Esophagus squamous epithelium (tissue), 4 donors: ENCODE measurements around the gene GFRA1.

Experiments
- POLR2A ChIP-seq, 4 donors: fragments of 450-650 bp; IDR thresholded peaks; one replicate each; pipeline ENCODE4 v1.6.1; 2017; ENCODE audit warnings: antibody characterized with exemption in 4 of 4, mild to moderate bottlenecking in 4 of 4, moderate library complexity in 3 of 4
- TF ChIP-seq, protein P1 (sequence below), 6 experiments: fragments of 450-650 bp in 4 of 6; fragments of 200-600 bp in 2 of 6; sonication (generic) in 2 of 6; IDR thresholded peaks; one replicate each; pipeline ENCODE4 v1.5.1; 2016 to 2019; ENCODE audit warnings: antibody characterized with exemption in 6 of 6, mild to moderate bottlenecking in 4 of 6, moderate library complexity in 4 of 6

- TF ChIP-seq, protein P1, sequence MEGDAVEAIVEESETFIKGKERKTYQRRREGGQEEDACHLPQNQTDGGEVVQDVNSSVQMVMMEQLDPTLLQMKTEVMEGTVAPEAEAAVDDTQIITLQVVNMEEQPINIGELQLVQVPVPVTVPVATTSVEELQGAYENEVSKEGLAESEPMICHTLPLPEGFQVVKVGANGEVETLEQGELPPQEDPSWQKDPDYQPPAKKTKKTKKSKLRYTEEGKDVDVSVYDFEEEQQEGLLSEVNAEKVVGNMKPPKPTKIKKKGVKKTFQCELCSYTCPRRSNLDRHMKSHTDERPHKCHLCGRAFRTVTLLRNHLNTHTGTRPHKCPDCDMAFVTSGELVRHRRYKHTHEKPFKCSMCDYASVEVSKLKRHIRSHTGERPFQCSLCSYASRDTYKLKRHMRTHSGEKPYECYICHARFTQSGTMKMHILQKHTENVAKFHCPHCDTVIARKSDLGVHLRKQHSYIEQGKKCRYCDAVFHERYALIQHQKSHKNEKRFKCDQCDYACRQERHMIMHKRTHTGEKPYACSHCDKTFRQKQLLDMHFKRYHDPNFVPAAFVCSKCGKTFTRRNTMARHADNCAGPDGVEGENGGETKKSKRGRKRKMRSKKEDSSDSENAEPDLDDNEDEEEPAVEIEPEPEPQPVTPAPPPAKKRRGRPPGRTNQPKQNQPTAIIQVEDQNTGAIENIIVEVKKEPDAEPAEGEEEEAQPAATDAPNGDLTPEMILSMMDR (IDR thresholded peaks at IDR 0.05), result no peak
- no peak for TF ChIP-seq POLR2A (IDR thresholded peaks at IDR 0.05)
These were observed 74.3 kb downstream of the GFRA1 start for GRCh38 chr10:116198676-116199035.
